ENCODE measurements around the gene ZNF605.
"Not testable (repeated sequence)": the region's sequence is repeated elsewhere in the genome, so short reads cannot be mapped to it uniquely, and the experiment has no call there.

Gene ZNF605

GRCh38 chr12:132921685-132922084, 34.4 kb downstream of the ZNF605 start:
- H3K36me3 Mint-ChIP-seq (ENCODE audit: low read depth): peaks cover 71% of the 10 kb centered on the region
- no peaks in the 10 kb centered on the region for H3K4me1 Mint-ChIP-seq
- peaks cover 100% of the 10 kb centered on the region for H3K9me3 Mint-ChIP-seq
- H3K27me3 Mint-ChIP-seq (ENCODE audit: low read depth, poor library complexity): peaks cover 6% of the 10 kb centered on the region
- H3K27ac Mint-ChIP-seq: no peak overlapping the region
- DNase-seq: no peak
- no peak for TF ChIP-seq CTCF (IDR thresholded peaks at IDR 0.05)
- no peak overlapping the region for H3K4me3 Mint-ChIP-seq

GRCh38 chr12:132918680-132919079, 37.4 kb downstream of the ZNF605 start:
- H3K4me1 Mint-ChIP-seq: no peaks in the 10 kb centered on the region
- no peak overlapping the region for H3K27ac Mint-ChIP-seq
- peaks cover 64% of the 10 kb centered on the region for H3K36me3 Mint-ChIP-seq (ENCODE audit: low read depth)
- DNase-seq: no peak
- no peak overlapping the region for H3K4me3 Mint-ChIP-seq
- TF ChIP-seq CTCF (IDR thresholded peaks at IDR 0.05): no peak
- no peaks in the 10 kb centered on the region for H3K27me3 Mint-ChIP-seq (ENCODE audit: low read depth, poor library complexity)
- peaks cover 98% of the 10 kb centered on the region for H3K9me3 Mint-ChIP-seq

DNA sequence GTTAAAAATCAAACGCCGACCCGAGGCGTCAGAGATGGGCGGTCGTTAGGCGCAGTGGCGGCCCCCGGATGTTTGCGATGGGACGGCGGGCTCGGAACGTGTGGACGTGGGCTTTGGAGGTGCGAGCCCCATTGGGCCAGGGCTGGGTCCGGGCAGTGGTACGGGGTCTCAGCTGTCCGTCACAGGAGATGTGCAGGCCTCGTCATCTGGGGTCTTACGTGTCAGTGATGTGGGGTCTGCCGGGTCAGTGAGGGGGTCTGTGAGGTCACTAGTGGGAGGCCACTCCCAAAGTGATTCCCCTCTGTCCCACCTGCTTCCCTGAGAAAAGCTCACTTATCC, 47.1 kb downstream of the ZNF605 start:
- TF ChIP-seq CTCF (IDR thresholded peaks at IDR 0.05): no peak
- Mint-ChIP-seq H3K27ac (no peak overlapping the region), H3K4me3 (peak overlapping the region; percentile 88), H3K27me3 (ENCODE audit: low read depth, poor library complexity) (peaks cover 49% of the 10 kb centered on the region), H3K4me1 (no peaks in the 10 kb centered on the region), H3K9me3 (peaks cover 92% of the 10 kb centered on the region), H3K36me3 (ENCODE audit: low read depth) (peaks cover 25% of the 10 kb centered on the region)
- DNase-seq: no peak

- Mint-ChIP-seq H3K4me3 (peak overlapping the region; percentile 88), H3K36me3 (ENCODE audit: low read depth) (peaks cover 22% of the 10 kb centered on the region), H3K27me3 (ENCODE audit: low read depth, poor library complexity) (peaks cover 47% of the 10 kb centered on the region), H3K9me3 (peaks cover 91% of the 10 kb centered on the region), H3K27ac (peak overlapping the region; percentile 89), H3K4me1 (no peaks in the 10 kb centered on the region)
- no peak for TF ChIP-seq CTCF (IDR thresholded peaks at IDR 0.05)
- peak; percentile 94 for DNase-seq
These were observed 47.7 kb downstream of the ZNF605 start for GRCh38 chr12:132908145-132909029.

DNA sequence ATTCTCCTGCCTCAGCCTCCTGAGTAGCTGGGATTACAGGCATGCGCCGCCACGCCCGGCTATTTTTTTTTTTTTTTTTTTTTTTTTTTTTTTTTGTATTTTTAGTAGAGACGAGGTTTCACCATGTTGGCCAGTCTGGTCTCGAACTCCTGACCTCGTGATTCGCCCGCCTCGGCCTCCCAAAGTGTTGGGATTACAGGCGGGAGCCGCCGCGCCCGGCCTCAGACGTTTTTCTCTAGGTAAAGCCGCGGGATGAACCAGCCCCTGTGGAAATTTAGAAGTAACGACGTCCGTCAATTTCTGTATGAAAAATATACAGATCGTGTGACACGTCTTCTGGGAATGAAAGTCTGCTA, 48.3 kb downstream of the ZNF605 start:
- H3K4me3 Mint-ChIP-seq: peak overlapping the region; percentile 88
- peaks cover 21% of the 10 kb centered on the region for H3K36me3 Mint-ChIP-seq (ENCODE audit: low read depth)
- H3K9me3 Mint-ChIP-seq: peaks cover 93% of the 10 kb centered on the region
- not testable (repeated sequence) for H3K27ac Mint-ChIP-seq, H3K4me1 Mint-ChIP-seq, DNase-seq
- peaks cover 45% of the 10 kb centered on the region for H3K27me3 Mint-ChIP-seq (ENCODE audit: low read depth, poor library complexity)

DNA sequence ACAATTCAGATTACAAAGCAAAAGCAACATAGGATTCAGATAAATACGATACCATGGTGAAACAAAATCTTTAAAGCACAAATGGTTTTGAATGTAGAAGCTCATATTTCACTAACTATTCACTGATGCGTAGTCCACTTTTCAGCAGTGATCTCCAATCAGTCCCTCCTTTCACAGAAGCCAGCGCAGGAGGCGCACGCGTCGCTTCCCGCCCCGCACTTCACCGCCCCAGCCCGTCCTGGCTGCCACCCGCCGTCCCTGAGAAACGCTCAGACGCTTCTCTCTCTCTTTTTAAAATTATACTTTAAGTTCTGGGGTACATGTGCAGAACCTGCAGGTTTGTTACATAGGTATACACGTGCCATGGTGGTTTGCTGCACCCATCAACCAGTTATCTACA, 48.9 kb downstream of the ZNF605 start:
- Mint-ChIP-seq H3K27me3 (ENCODE audit: low read depth, poor library complexity) (peaks cover 45% of the 10 kb centered on the region), H3K36me3 (ENCODE audit: low read depth) (peaks cover 18% of the 10 kb centered on the region), H3K4me3 (peak overlapping the region; percentile 1), H3K9me3 (peaks cover 90% of the 10 kb centered on the region), H3K4me1 (no peaks in the 10 kb centered on the region), H3K27ac (no peak overlapping the region)
- TF ChIP-seq CTCF (IDR thresholded peaks at IDR 0.05): no peak
- no peak for DNase-seq
